OCI-LY7 (cell line): ENCODE results near the gene ESR2. TPM values are rescaled to one million over a fixed set of nuclear protein-coding genes. Genes with fewer than 3 reads are reported as not detected.
"Not testable (repeated sequence)": the region's sequence is repeated elsewhere in the genome, so short reads cannot be mapped to it uniquely, and the experiment has no call there.

ENCODE experiments used
- BruUV-seq: library from RNA; stranded (reverse); fragments of 400-500 nt; replicated peaks from 2 replicates; lab custom pipeline; 2021; lab: Mats Ljungman, UMichigan
- CTCF ChIA-PET: fragments of 300-600 bp; sonication (Branson Sonifier 250); formaldehyde crosslinking; loops from one replicate; lab custom pipeline; 2022; ENCODE audit warnings: antibody characterized with exemption; ENCODE audit not compliant: unreplicated experiment; lab: Charles Lee
- POLR2A ChIA-PET: fragments of 300-600 bp; sonication (Branson Sonifier 250); formaldehyde crosslinking; loops from one replicate; lab custom pipeline; 2022; ENCODE audit warnings: antibody characterized with exemption; lab: Charles Lee
- DNase-seq: peaks from one replicate; pipeline ENCODE4 v3.0.0-alpha.2; 2015; ENCODE audit warnings: low spot score
- H2AFZ ChIP-seq: fragments of 200-600 bp; sonication (generic), shearing (Covaris generic); 2 replicates; pipeline ENCODE4 v1.6.1; 2014; ENCODE audit warnings: mild to moderate bottlenecking, antibody characterized with exemption, low read length, moderate library complexity
- H3K27ac ChIP-seq: fragments of 200-600 bp; sonication (generic); 2 replicates; pipeline ENCODE4 v1.5.1; 2014; ENCODE audit warnings: mixed run types, low read depth, mild to moderate bottlenecking, moderate library complexity, low read length, inconsistent platforms; ENCODE audit not compliant: poor library complexity, severe bottlenecking
- H3K36me3 ChIP-seq: fragments of 200-600 bp; sonication (generic); 2 replicates; pipeline ENCODE4 v1.6.1; 2014; ENCODE audit warnings: mild to moderate bottlenecking, antibody characterized with exemption, low read length, moderate library complexity, mixed read lengths; ENCODE audit not compliant: insufficient read depth
- H3K4me1 ChIP-seq: fragments of 200-600 bp; sonication (generic); 2 replicates; pipeline ENCODE4 v1.5.1; 2014; ENCODE audit warnings: mild to moderate bottlenecking, low read length; ENCODE audit not compliant: insufficient read depth, poor library complexity, severe bottlenecking
- H3K4me2 ChIP-seq: fragments of 200-600 bp; sonication (generic); 2 replicates; pipeline ENCODE4 v1.6.1; 2014; ENCODE audit warnings: mild to moderate bottlenecking, low read length
- H3K4me3 ChIP-seq: fragments of 200-600 bp; sonication (generic); 2 replicates; pipeline ENCODE4 v1.5.1; 2014; ENCODE audit warnings: mild to moderate bottlenecking, low read depth, low read length; ENCODE audit not compliant: poor library complexity, severe bottlenecking
- H3K79me2 ChIP-seq: fragments of 200-600 bp; sonication (generic); 2 replicates; pipeline ENCODE4 v1.6.1; 2016; ENCODE audit warnings: low read depth, mild to moderate bottlenecking, low read length, moderate library complexity, mixed read lengths; ENCODE audit not compliant: insufficient read depth
- H3K9me2 ChIP-seq: fragments of 200-600 bp; sonication (generic); 2 replicates; pipeline ENCODE4 v1.6.1; 2016; ENCODE audit warnings: mild to moderate bottlenecking, low read length, mixed read lengths; ENCODE audit not compliant: insufficient read depth
- H3K9me3 ChIP-seq: fragments of 200-600 bp; sonication (generic); 2 replicates; pipeline ENCODE4 v1.6.1; 2014; ENCODE audit warnings: mild to moderate bottlenecking, mixed run types, low read length, mixed read lengths
- H4K20me1 ChIP-seq: fragments of 200-600 bp; sonication (generic); 2 replicates; pipeline ENCODE4 v1.6.1; 2014; ENCODE audit warnings: mild to moderate bottlenecking, antibody characterized with exemption, low read length, moderate library complexity, mixed read lengths; ENCODE audit not compliant: insufficient read depth
- CTCF ChIP-seq: fragments of 200-600 bp; sonication (generic); conservative IDR thresholded peaks from 2 replicates; pipeline ENCODE4 v1.5.1; 2014; ENCODE audit warnings: mild to moderate bottlenecking, antibody characterized with exemption, low read length, moderate library complexity, mixed read lengths
- EZH2phosphoT487 ChIP-seq: fragments of 200-600 bp; sonication (generic); IDR thresholded peaks from 2 replicates; pipeline ENCODE4 v1.6.1; 2018; ENCODE audit warnings: low read depth, borderline replicate concordance, mild to moderate bottlenecking, mixed run types, antibody characterized with exemption, low read length, moderate library complexity, mixed read lengths
- intact Hi-C: fragments of 100-400 bp; cut with micrococcal nuclease; formaldehyde crosslinking; loops from one replicate; pipeline ENCODE4 v1.10.0; 2022; ENCODE audit not compliant: unreplicated experiment
- total RNA-seq, 2 experiments: library from RNA; depleted of rRNA in 1 of 2; stranded (reverse); fragments of >200 nt in 1 of 2; shearing (Covaris generic) in 1 of 2; gene quantifications; 2 replicates each; pipeline ENCODE4 v1.2.3, GENCODE V29; 2014 to 2022

ESR2 gene
- total RNA-seq, 2 experiments from 2014 or later = 13.4 to 37.7 TPM

- no peaks in the 10 kb centered on the region for H4K20me1 ChIP-seq
- H3K4me2 ChIP-seq = no peak overlapping the region
- H2AFZ ChIP-seq = no peak overlapping the region
- no TSS peak for BruUV-seq
- no peaks in the 10 kb centered on the region for H3K79me2 ChIP-seq
- H3K4me1 ChIP-seq = no peaks in the 10 kb centered on the region
- ChIA-PET POLR2A (interaction anchor here (0.6 kb wide), 2 partner anchors 13 to 41 kb away, joined by 3 read pairs; no protein-coding TSS in a partner anchor), CTCF (no interaction called here)
- H3K4me3 ChIP-seq = no peak overlapping the region
- H3K9me2 ChIP-seq = no peaks in the 10 kb centered on the region
- no peak for TF ChIP-seq EZH2phosphoT487
- TF ChIP-seq CTCF = no peak
- H3K9me3 ChIP-seq = no peaks in the 10 kb centered on the region
- H3K27ac ChIP-seq = no peak overlapping the region
- no peaks in the 10 kb centered on the region for H3K36me3 ChIP-seq
- intact Hi-C loops = no loop called here
- DNase-seq = no peak
These were observed 30.3 kb upstream of the ESR2 start for GRCh38 chr14:64324461-64324860.

GRCh38 chr14:64320362-64320761, 26.2 kb upstream of the ESR2 start:
- H3K36me3 ChIP-seq, BruUV-seq, H3K4me3 ChIP-seq, H3K4me1 ChIP-seq, CTCF ChIA-PET, H4K20me1 ChIP-seq, H3K4me2 ChIP-seq, DNase-seq, H3K79me2 ChIP-seq, POLR2A ChIA-PET, H2AFZ ChIP-seq, H3K9me3 ChIP-seq, H3K9me2 ChIP-seq, H3K27ac ChIP-seq, intact Hi-C loops: not testable (repeated sequence)

- POLR2A ChIA-PET, H3K79me2 ChIP-seq, CTCF ChIA-PET, BruUV-seq, H2AFZ ChIP-seq, H3K9me2 ChIP-seq, H3K4me3 ChIP-seq, H3K4me1 ChIP-seq, H4K20me1 ChIP-seq, H3K27ac ChIP-seq, intact Hi-C loops, H3K36me3 ChIP-seq, DNase-seq, H3K9me3 ChIP-seq, H3K4me2 ChIP-seq: not testable (repeated sequence)
These were observed 24.5 kb upstream of the ESR2 start for GRCh38 chr14:64318695-64319094.
